Measurements from ENCODE around the gene SCN4B.

DNA sequence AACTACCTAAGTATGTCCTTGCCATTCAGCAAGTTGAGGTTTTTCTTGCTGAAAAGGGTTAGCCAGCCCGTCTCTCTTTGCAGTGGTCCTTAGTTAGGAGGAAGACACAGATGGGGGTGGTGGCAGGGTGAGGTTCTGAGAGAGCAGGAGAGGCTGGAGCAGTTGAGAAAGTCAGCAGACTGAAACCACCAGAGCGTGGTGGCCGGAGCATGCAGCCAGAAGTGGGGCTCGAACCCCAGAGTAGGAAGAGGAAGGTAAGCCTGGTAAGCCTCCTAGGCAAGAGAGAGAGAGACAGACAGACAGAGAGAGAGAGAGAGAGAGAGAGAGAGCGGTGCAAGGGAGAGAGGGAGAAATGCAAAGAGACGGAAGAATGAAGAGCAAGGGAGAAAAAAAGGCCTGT is 9.2 kb upstream of the SCN4B start:
- TF ChIP-seq POLR2A (IDR thresholded peaks at IDR 0.05) (no peak), CTCF (IDR thresholded peaks at IDR 0.05) (no peak)

Data from stomach (tissue), 4 donors.